Measurements from ENCODE around the gene PSME3. TPM values are rescaled to one million over a fixed set of nuclear protein-coding genes. Genes with fewer than 3 reads are reported as not detected.
"Not testable (repeated sequence)": the region's sequence is repeated elsewhere in the genome, so short reads cannot be mapped to it uniquely, and the experiment has no call there.

PSME3 gene
- total and polyA plus RNA-seq, 7 donors, result 34.3 to 94.9 (median 59.7) TPM

DNA sequence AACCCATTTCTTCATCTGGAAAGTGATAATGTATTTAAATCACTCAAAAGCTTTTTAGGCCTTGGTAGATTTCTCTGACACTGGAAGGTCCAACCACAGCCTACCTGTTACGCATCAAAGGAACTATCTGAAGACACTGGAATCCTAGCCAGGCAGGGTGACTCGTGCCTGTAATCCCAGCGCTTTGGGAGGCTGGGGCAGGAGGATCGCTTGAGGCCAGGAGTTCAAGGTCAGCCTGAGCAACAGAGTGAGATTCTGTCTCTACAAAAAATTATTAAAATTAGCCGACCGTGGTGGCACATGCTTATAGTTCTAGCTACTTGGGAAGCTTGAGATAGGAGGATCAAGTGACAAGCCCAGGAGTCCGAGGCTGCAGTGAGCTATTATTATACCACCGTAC is 49.0 kb downstream of the PSME3 start:
- H3K4me1 ChIP-seq, result no peaks in the 10 kb centered on the region
- peaks cover 0 to 5% (median 0%) of the 10 kb centered on the region in 4 donors for H3K36me3 ChIP-seq
- no peaks in the 10 kb centered on the region for H3K9me3 ChIP-seq
- no peak for DNase-seq
- intact Hi-C loops (cut with DNase I), result no loop called here
- 89 to 93% methylated on average over 8 of the region's 8 CpGs for WGBS, 2 donors
- H3K27ac ChIP-seq, result no peak overlapping the region
- no peaks in the 10 kb centered on the region for H3K27me3 ChIP-seq
- TF ChIP-seq POLR2A (IDR thresholded peaks at IDR 0.05), result no peak
- TF ChIP-seq EP300 (IDR thresholded peaks at IDR 0.05), result no peak
- TF ChIP-seq, protein P1, sequence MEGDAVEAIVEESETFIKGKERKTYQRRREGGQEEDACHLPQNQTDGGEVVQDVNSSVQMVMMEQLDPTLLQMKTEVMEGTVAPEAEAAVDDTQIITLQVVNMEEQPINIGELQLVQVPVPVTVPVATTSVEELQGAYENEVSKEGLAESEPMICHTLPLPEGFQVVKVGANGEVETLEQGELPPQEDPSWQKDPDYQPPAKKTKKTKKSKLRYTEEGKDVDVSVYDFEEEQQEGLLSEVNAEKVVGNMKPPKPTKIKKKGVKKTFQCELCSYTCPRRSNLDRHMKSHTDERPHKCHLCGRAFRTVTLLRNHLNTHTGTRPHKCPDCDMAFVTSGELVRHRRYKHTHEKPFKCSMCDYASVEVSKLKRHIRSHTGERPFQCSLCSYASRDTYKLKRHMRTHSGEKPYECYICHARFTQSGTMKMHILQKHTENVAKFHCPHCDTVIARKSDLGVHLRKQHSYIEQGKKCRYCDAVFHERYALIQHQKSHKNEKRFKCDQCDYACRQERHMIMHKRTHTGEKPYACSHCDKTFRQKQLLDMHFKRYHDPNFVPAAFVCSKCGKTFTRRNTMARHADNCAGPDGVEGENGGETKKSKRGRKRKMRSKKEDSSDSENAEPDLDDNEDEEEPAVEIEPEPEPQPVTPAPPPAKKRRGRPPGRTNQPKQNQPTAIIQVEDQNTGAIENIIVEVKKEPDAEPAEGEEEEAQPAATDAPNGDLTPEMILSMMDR (IDR thresholded peaks at IDR 0.05), result no peak
- no peak for TF ChIP-seq POLR2AphosphoS5 (IDR thresholded peaks at IDR 0.05)
- H3K4me3 ChIP-seq, result no peak overlapping the region

GRCh38 chr17:42883802-42884558 is 50.8 kb downstream of the PSME3 start:
- H3K36me3 ChIP-seq, result no peaks in the 10 kb centered on the region
- H3K27me3 ChIP-seq, result no peaks in the 10 kb centered on the region
- TF ChIP-seq POLR2A (IDR thresholded peaks at IDR 0.05) (no peak), EP300 (IDR thresholded peaks at IDR 0.05) (no peak)
- TF ChIP-seq, protein P1 (IDR thresholded peaks at IDR 0.05), result no peak
- no peak overlapping the region for H3K4me3 ChIP-seq
- 75 to 85% methylated on average over 7 of the region's 7 CpGs for WGBS, 2 donors
- DNase-seq, result no peak
- H3K4me1 ChIP-seq, result no peaks in the 10 kb centered on the region
- H3K9me3 ChIP-seq, result no peaks in the 10 kb centered on the region
- intact Hi-C loops (cut with DNase I), result no loop called here
- no peak overlapping the region for H3K27ac ChIP-seq

DNA sequence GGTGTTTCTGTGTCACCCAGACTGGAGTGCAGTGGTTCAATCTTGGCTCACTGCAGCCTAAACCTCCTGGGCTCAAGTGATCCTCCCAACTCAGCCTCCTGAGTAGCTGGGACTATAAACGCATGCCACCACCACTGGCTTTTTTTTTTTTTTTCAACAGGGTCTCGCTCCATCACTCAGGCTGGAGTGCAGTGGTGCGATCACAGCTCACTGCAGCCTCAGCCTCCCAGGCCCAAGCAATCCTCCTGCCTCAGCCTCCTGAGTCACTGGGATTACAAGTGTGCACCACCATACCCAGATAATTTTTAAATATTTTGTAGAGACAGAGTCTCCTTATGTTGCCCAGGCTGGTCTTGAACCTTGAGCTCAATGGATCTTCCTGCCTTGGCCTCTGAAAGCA is 52.6 kb downstream of the PSME3 start:
- DNase-seq, H3K9me3 ChIP-seq: not testable (repeated sequence)
- WGBS, 2 donors, result 93 to 97% methylated on average over 3 of the region's 3 CpGs

GRCh38 chr17:42886283-42887176 is 53.3 kb downstream of the PSME3 start:
- TF ChIP-seq EP300 (IDR thresholded peaks at IDR 0.05), result no peak
- H3K4me1 ChIP-seq, result peaks cover 0 to 10% (median 8%) of the 10 kb centered on the region in 4 donors
- intact Hi-C loops (cut with DNase I), result no loop called here
- H3K9me3 ChIP-seq, result no peaks in the 10 kb centered on the region
- DNase-seq, result no peak
- H3K4me3 ChIP-seq, result no peak overlapping the region
- 49 to 56% methylated on average over 15 of the region's 15 CpGs for WGBS, 2 donors
- H3K27ac ChIP-seq, result no peak overlapping the region
- H3K36me3 ChIP-seq, result no peaks in the 10 kb centered on the region
- H3K27me3 ChIP-seq, result no peaks in the 10 kb centered on the region

More for the DNA sequence above, 52.6 kb downstream of the PSME3 start:
- H3K27ac ChIP-seq; H3K4me1 ChIP-seq; H3K36me3 ChIP-seq; H3K27me3 ChIP-seq; intact Hi-C loops (cut with DNase I); H3K4me3 ChIP-seq: not testable (repeated sequence)

GRCh38 chr17:42889809-42890208 is 56.6 kb downstream of the PSME3 start:
- WGBS, 2 donors, result 92 to 95% methylated on average over 7 of the region's 7 CpGs
- no peak for TF ChIP-seq EP300 (IDR thresholded peaks at IDR 0.05)
- no peak for TF ChIP-seq POLR2A (IDR thresholded peaks at IDR 0.05)
- TF ChIP-seq POLR2AphosphoS5 (IDR thresholded peaks at IDR 0.05), result no peak
- TF ChIP-seq, protein P1 (IDR thresholded peaks at IDR 0.05), result no peak
- H3K9me3 ChIP-seq, result no peaks in the 10 kb centered on the region
- H3K36me3 ChIP-seq, result no peaks in the 10 kb centered on the region
- H3K4me1 ChIP-seq, result peaks cover 0 to 42% (median 32%) of the 10 kb centered on the region in 4 donors
- DNase-seq, result no peak
- no peak overlapping the region for H3K4me3 ChIP-seq
- intact Hi-C loops (cut with DNase I), result no loop called here
- H3K27me3 ChIP-seq, result no peaks in the 10 kb centered on the region
- no peak overlapping the region for H3K27ac ChIP-seq
